ENCODE results near the gene SDHAF4. TPM values are rescaled to one million over a fixed set of nuclear protein-coding genes. Genes with fewer than 3 reads are reported as not detected.

The SDHAF4 gene
- total and polyA plus RNA-seq, 10 of the 15 experiments (the other 5 are each of a cell fraction or from before 2014, with no cell fraction given): 8.4 to 20.4 (median 15.6) TPM

GRCh38 chr6:70636596-70636995 lies 69.9 kb downstream of the SDHAF4 start:
- BruUV-seq (replicated peaks): no TSS peak
- ChIA-PET CTCF (no interaction called here), POLR2A (no interaction called here), RAD21 (ENCODE audit: unreplicated experiment) (no interaction called here), SMC1A (ENCODE audit: uncharacterized antibody, unreplicated experiment) (no interaction called here)
- TF ChIP-seq PKNOX1 (IDR thresholded peaks at IDR 0.05) (no peak), SREBF1 (IDR thresholded peaks at IDR 0.05; ENCODE audit: low read length) (no peak), CTCF (IDR thresholded peaks at IDR 0.05 in 2 of 3, conservative IDR thresholded peaks at IDR 0.05 in 1 of 3; ENCODE audit: control insufficient read depth in 2 of 3, extremely low read depth in 1 of 3, insufficient read depth in 1 of 3, low read depth in 3 of 3, low read length in 3 of 3) (no peak), TARDBP (IDR thresholded peaks at IDR 0.05; ENCODE audit: borderline replicate concordance) (no peak), MEF2A (IDR thresholded peaks at IDR 0.05; ENCODE audit: insufficient read depth, low read depth, low read length) (no peak), ATF2 (IDR thresholded peaks at IDR 0.05; ENCODE audit: low read length) (no peak), FOS (IDR thresholded peaks at IDR 0.05; ENCODE audit: borderline replicate concordance, extremely low read depth, insufficient read length) (no peak), NBN (IDR thresholded peaks at IDR 0.05) (no peak), SIX5 (IDR thresholded peaks at IDR 0.05; ENCODE audit: low read depth, low read length, severe bottlenecking) (no peak), RCOR1 (conservative IDR thresholded peaks at IDR 0.05; ENCODE audit: low read depth, low read length) (no peak), RFX5 (IDR thresholded peaks at IDR 0.05; ENCODE audit: low read depth, low read length) (no peak), ELK1 (IDR thresholded peaks at IDR 0.05; ENCODE audit: low read depth, low read length) (no peak), CBFB (IDR thresholded peaks at IDR 0.05; ENCODE audit: low read depth) (no peak), HDGF (IDR thresholded peaks at IDR 0.05) (no peak)
- no peak for FAIRE-seq
- ATAC-seq: no peak
- in situ Hi-C loops (cut with MboI): no loop called here
- no peaks in the 10 kb centered on the region; a peak in 1 of 4 replicates for H3K27me3 ChIP-seq (replicated peaks in 1 of 2; ENCODE audit: control insufficient read depth in 2 of 2, insufficient read depth in 2 of 2, low read length in 1 of 2)
- no peaks in the 10 kb centered on the region for H3K9me3 ChIP-seq (replicated peaks; ENCODE audit: control insufficient read depth, insufficient read depth, low read length)
- H3K9ac ChIP-seq (ENCODE audit: control insufficient read depth, insufficient read depth, low read length): no peak overlapping the region
- 68% methylated on average over 7 of the region's 8 CpGs for WGBS (ENCODE audit: insufficient coverage, insufficient replicate concordance, low lambda C conversion rate, missing lambda C conversion rate)
- no peak for DNase-seq (ENCODE audit: low read depth, low spot score)
- H3K79me2 ChIP-seq (ENCODE audit: control insufficient read depth, insufficient read depth, low read length): no peaks in the 10 kb centered on the region
- intact Hi-C loops (cut with micrococcal nuclease; ENCODE audit: unreplicated experiment): no loop called here
- no peaks in the 10 kb centered on the region for H3K36me3 ChIP-seq (ENCODE audit: control insufficient read depth in 2 of 2, insufficient read depth in 2 of 2, low read length in 1 of 2)
- H4K20me1 ChIP-seq (ENCODE audit: control insufficient read depth, insufficient read depth): no peaks in the 10 kb centered on the region
- no peak overlapping the region for H3K4me3 ChIP-seq
- no peak overlapping the region for H3K27ac ChIP-seq (ENCODE audit: control insufficient read depth, insufficient read depth)
- H2AFZ ChIP-seq (ENCODE audit: control insufficient read depth, low read depth, low read length): no peak overlapping the region
- H3K4me2 ChIP-seq (ENCODE audit: control insufficient read depth, insufficient read depth): no peak overlapping the region
- H3K4me1 ChIP-seq (ENCODE audit: control insufficient read depth, insufficient read depth, low read length): no peaks in the 10 kb centered on the region
